Mesothelial cell of epicardium (in vitro differentiated cells): ENCODE results near the gene CSTB. TPM values are rescaled to one million over a fixed set of nuclear protein-coding genes. Genes with fewer than 3 reads are reported as not detected.

ENCODE experiments used
- DNase-seq, 2 experiments: peaks; one replicate each; pipeline ENCODE4 v3.0.0; 2021; ENCODE audit warnings: low spot score in 2 of 2; ENCODE audit not compliant: unreplicated experiment in 2 of 2
- H3K27ac Mint-ChIP-seq: 2 replicates; pipeline ENCODE4 v1.8.0; 2021; ENCODE audit warnings: mixed read lengths
- H3K27me3 Mint-ChIP-seq: 2 replicates; pipeline ENCODE4 v1.8.0; 2021; ENCODE audit warnings: low read depth, mixed read lengths
- H3K36me3 Mint-ChIP-seq: 2 replicates; pipeline ENCODE4 v1.8.0; 2021; ENCODE audit warnings: mixed read lengths
- H3K4me1 Mint-ChIP-seq: 2 replicates; pipeline ENCODE4 v1.8.0; 2021; ENCODE audit warnings: mixed read lengths
- H3K4me3 Mint-ChIP-seq: 2 replicates; pipeline ENCODE4 v1.8.0; 2021; ENCODE audit warnings: mild to moderate bottlenecking, moderate library complexity, mixed read lengths
- H3K9me3 Mint-ChIP-seq: 2 replicates; pipeline ENCODE4 v1.8.0; 2021; ENCODE audit warnings: mixed read lengths
- total RNA-seq: library from RNA; stranded (reverse); gene quantifications from 3 replicates; pipeline ENCODE4 v1.2.1, GENCODE V29; 2021
- TF ChIP-seq, protein P1 (sequence below): fragments of 200-600 bp; sonication (generic); IDR thresholded peaks from one replicate; pipeline ENCODE4 v1.5.0; 2021; ENCODE audit warnings: antibody characterized with exemption; ENCODE audit not compliant: unreplicated experiment

The CSTB gene
- total RNA-seq, 1 donor from 2014 or later: 23.3 TPM

- Mint-ChIP-seq H3K27ac (no peak overlapping the region), H3K27me3 (no peaks in the 10 kb centered on the region), H3K4me1 (peaks cover 11% of the 10 kb centered on the region), H3K4me3 (no peak overlapping the region), H3K36me3 (peaks cover 7% of the 10 kb centered on the region), H3K9me3 (no peaks in the 10 kb centered on the region)
- TF ChIP-seq, protein P1, sequence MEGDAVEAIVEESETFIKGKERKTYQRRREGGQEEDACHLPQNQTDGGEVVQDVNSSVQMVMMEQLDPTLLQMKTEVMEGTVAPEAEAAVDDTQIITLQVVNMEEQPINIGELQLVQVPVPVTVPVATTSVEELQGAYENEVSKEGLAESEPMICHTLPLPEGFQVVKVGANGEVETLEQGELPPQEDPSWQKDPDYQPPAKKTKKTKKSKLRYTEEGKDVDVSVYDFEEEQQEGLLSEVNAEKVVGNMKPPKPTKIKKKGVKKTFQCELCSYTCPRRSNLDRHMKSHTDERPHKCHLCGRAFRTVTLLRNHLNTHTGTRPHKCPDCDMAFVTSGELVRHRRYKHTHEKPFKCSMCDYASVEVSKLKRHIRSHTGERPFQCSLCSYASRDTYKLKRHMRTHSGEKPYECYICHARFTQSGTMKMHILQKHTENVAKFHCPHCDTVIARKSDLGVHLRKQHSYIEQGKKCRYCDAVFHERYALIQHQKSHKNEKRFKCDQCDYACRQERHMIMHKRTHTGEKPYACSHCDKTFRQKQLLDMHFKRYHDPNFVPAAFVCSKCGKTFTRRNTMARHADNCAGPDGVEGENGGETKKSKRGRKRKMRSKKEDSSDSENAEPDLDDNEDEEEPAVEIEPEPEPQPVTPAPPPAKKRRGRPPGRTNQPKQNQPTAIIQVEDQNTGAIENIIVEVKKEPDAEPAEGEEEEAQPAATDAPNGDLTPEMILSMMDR: no peak
- DNase-seq: no peak
Observed at GRCh38 chr21:43766734-43767497, 9.2 kb downstream of the CSTB start.

DNA sequence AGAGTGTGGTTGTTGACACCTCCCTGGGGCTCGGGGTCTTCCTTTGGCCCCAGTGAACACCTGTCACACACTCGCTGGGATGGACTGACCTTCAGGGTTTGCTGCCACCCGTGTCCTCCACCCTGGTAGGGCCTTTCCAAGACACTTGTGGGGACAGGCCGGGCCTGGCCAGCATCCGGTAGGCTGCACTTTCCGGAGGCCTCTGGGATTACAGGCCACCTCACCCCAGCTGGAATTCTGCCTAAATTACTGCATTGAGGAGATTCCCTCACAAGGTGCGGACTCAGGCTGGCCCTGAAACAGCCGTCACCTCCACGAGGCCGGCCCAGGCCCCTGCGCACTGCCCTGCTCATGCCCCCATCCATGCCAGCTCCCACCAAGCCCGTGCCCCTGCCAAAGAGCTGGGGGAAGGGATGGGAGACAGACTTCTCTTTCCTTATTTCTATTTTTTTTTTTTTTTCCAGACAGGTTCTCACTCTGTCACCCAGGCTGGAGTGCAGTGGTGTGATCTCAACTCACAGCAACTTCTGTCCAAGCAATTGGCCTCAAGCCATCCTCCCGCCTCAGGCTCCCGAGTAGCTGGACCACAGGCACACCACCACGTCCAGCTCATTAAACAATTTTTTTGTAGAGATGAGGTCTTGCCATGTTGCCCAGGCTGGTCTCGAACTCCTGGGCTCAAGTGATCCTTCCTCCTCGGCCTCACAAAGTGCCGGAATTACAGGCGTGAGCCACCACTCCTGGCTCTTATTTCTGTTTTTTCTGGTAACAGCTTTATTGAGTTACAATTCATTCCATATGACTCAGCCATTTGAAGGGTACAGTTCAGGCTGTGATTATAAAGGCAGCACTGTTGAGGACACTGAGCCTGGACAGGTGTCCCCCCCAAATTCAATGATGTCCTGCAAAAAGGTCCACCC lies 11.3 kb downstream of the CSTB start:
- DNase-seq: no peak
- no peak overlapping the region for H3K4me3 Mint-ChIP-seq
- H3K27ac Mint-ChIP-seq: peak overlapping the region; percentile 47
- peaks cover 7% of the 10 kb centered on the region for H3K36me3 Mint-ChIP-seq
- no peaks in the 10 kb centered on the region for H3K27me3 Mint-ChIP-seq
- TF ChIP-seq, protein P1: no peak
- H3K4me1 Mint-ChIP-seq: peaks cover 11% of the 10 kb centered on the region
- no peaks in the 10 kb centered on the region for H3K9me3 Mint-ChIP-seq

DNA sequence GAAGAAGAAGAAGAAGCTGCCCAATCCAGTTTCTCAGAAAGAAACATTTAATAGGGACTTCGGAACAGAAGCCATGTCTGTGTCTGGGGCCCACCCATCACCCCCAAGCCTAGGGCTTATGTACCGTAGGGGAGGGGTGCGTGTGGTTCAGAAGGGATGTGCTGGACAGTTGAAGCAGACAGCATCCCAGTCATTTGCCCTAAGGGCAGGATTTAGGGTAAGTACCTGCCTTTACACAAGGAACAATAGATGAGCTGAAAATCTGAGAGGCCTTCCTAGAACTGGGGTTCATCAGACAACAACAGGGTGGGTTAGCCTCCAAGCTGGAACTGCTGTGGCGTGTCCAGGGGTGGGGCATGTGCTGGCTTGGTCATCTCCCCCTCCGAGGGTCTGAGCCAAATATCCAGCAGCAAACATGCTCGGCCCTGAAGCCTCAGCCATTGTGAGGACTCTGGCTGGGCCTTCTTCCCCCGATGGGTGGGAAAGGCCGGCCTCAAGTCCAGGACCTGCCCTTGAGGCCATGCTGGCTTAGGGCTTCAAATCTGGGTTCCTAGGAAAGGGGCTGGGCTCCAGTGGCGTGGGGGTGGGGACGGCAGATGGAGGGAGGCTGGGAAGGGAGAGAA lies 12.1 kb downstream of the CSTB start:
- TF ChIP-seq, protein P1: no peak
- H3K27me3 Mint-ChIP-seq: no peaks in the 10 kb centered on the region
- H3K36me3 Mint-ChIP-seq: peaks cover 7% of the 10 kb centered on the region
- no peak for DNase-seq
- H3K9me3 Mint-ChIP-seq: no peaks in the 10 kb centered on the region
- peaks cover 11% of the 10 kb centered on the region for H3K4me1 Mint-ChIP-seq
- H3K27ac Mint-ChIP-seq: no peak overlapping the region
- H3K4me3 Mint-ChIP-seq: no peak overlapping the region

- no peaks in the 10 kb centered on the region for H3K9me3 Mint-ChIP-seq
Observed at GRCh38 chr21:43762303-43763128, 13.6 kb downstream of the CSTB start.

More at GRCh38 chr21:43762303-43763128, 13.6 kb downstream of the CSTB start:
- Mint-ChIP-seq H3K27me3 (no peaks in the 10 kb centered on the region), H3K36me3 (peaks cover 7% of the 10 kb centered on the region), H3K27ac (no peak overlapping the region), H3K4me1 (peaks cover 4% of the 10 kb centered on the region), H3K4me3 (no peak overlapping the region)
- DNase-seq: no peak
- TF ChIP-seq, protein P1: no peak
